ENCODE data around the gene ARHGAP26.

The ARHGAP26 gene

GRCh38 chr5:142743592-142744441 is 26.4 kb upstream of the ARHGAP26 start:
- no peak overlapping the region for H2AFZ ChIP-seq (ENCODE audit: low read depth)
- no peaks in the 10 kb centered on the region for H3K79me2 ChIP-seq (ENCODE audit: insufficient read depth, low read depth)
- no peak overlapping the region for H3K4me2 ChIP-seq
- H3K27me3 ChIP-seq (ENCODE audit: insufficient read depth, low read depth) = no peaks in the 10 kb centered on the region
- TF ChIP-seq, protein P1, sequence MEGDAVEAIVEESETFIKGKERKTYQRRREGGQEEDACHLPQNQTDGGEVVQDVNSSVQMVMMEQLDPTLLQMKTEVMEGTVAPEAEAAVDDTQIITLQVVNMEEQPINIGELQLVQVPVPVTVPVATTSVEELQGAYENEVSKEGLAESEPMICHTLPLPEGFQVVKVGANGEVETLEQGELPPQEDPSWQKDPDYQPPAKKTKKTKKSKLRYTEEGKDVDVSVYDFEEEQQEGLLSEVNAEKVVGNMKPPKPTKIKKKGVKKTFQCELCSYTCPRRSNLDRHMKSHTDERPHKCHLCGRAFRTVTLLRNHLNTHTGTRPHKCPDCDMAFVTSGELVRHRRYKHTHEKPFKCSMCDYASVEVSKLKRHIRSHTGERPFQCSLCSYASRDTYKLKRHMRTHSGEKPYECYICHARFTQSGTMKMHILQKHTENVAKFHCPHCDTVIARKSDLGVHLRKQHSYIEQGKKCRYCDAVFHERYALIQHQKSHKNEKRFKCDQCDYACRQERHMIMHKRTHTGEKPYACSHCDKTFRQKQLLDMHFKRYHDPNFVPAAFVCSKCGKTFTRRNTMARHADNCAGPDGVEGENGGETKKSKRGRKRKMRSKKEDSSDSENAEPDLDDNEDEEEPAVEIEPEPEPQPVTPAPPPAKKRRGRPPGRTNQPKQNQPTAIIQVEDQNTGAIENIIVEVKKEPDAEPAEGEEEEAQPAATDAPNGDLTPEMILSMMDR (conservative IDR thresholded peaks at IDR 0.05; ENCODE audit: low read depth, low read length) = no peak
- H3K4me3 ChIP-seq (IDR thresholded peaks at IDR 0.05; ENCODE audit: insufficient read depth, low read depth, low read length) = no peak overlapping the region
- no peaks in the 10 kb centered on the region for H3K36me3 ChIP-seq (ENCODE audit: insufficient read depth)
- H3K9ac ChIP-seq = no peak overlapping the region
- H4K20me1 ChIP-seq (ENCODE audit: insufficient read depth) = no peaks in the 10 kb centered on the region
- no peaks in the 10 kb centered on the region for H3K4me1 ChIP-seq (ENCODE audit: low read depth, poor library complexity, severe bottlenecking)
- H3K27ac ChIP-seq = no peak overlapping the region

DNA sequence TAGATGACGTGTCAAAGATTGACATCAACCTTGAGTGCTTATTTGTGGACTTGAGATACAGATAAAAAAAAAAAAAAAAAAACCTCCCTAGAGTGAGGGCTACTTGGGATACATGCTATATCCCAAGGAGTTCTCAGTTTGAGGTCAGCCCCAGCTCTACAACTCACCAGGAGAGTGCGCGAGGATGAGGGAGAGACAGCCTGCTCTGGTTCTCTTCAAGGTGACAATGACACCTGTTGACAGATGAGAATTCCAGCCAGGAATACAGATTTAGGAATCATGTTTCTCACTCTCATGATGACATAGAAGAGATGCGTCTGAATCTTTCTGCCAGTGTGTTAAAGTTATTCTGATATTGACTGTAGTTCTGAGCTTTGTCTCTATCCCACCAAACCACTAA is 24.9 kb upstream of the ARHGAP26 start:
- Histone ChIP-seq H2AFZ (ENCODE audit: low read depth) (no peak overlapping the region), H3K4me1 (ENCODE audit: low read depth, poor library complexity, severe bottlenecking) (no peaks in the 10 kb centered on the region), H3K27me3 (ENCODE audit: insufficient read depth, low read depth) (no peaks in the 10 kb centered on the region), H3K4me3 (IDR thresholded peaks at IDR 0.05; ENCODE audit: insufficient read depth, low read depth, low read length) (no peak overlapping the region), H3K9ac (no peak overlapping the region), H3K4me2 (no peak overlapping the region), H3K27ac (no peak overlapping the region), H3K36me3 (ENCODE audit: insufficient read depth) (no peaks in the 10 kb centered on the region), H3K79me2 (ENCODE audit: insufficient read depth, low read depth) (no peaks in the 10 kb centered on the region), H4K20me1 (ENCODE audit: insufficient read depth) (no peaks in the 10 kb centered on the region)
- TF ChIP-seq, protein P1 (conservative IDR thresholded peaks at IDR 0.05; ENCODE audit: low read depth, low read length) = no peak

GRCh38 chr5:142746532-142747433 is 23.4 kb upstream of the ARHGAP26 start:
- Histone ChIP-seq H3K4me2 (no peak overlapping the region), H4K20me1 (ENCODE audit: insufficient read depth) (no peaks in the 10 kb centered on the region), H3K27ac (no peak overlapping the region)

GRCh38 chr5:142748132-142748531 is 22.0 kb upstream of the ARHGAP26 start:
- no peak overlapping the region for H3K9ac ChIP-seq
- no peaks in the 10 kb centered on the region for H3K4me1 ChIP-seq (ENCODE audit: low read depth, poor library complexity, severe bottlenecking)
- TF ChIP-seq, protein P1 (conservative IDR thresholded peaks at IDR 0.05; ENCODE audit: low read depth, low read length) = no peak
- H4K20me1 ChIP-seq (ENCODE audit: insufficient read depth) = no peaks in the 10 kb centered on the region
- no peak overlapping the region for H3K4me2 ChIP-seq
- no peak overlapping the region for H3K4me3 ChIP-seq (IDR thresholded peaks at IDR 0.05; ENCODE audit: insufficient read depth, low read depth, low read length)
- no peak overlapping the region for H2AFZ ChIP-seq (ENCODE audit: low read depth)
- no peaks in the 10 kb centered on the region for H3K27me3 ChIP-seq (ENCODE audit: insufficient read depth, low read depth)
- H3K27ac ChIP-seq = no peak overlapping the region
- no peaks in the 10 kb centered on the region for H3K36me3 ChIP-seq (ENCODE audit: insufficient read depth)
- no peaks in the 10 kb centered on the region for H3K79me2 ChIP-seq (ENCODE audit: insufficient read depth, low read depth)

More at GRCh38 chr5:142746532-142747433, 23.4 kb upstream of the ARHGAP26 start:
- Histone ChIP-seq H3K4me3 (IDR thresholded peaks at IDR 0.05; ENCODE audit: insufficient read depth, low read depth, low read length) (no peak overlapping the region), H3K27me3 (ENCODE audit: insufficient read depth, low read depth) (no peaks in the 10 kb centered on the region), H3K4me1 (ENCODE audit: low read depth, poor library complexity, severe bottlenecking) (no peaks in the 10 kb centered on the region), H3K79me2 (ENCODE audit: insufficient read depth, low read depth) (no peaks in the 10 kb centered on the region), H3K9ac (no peak overlapping the region), H2AFZ (ENCODE audit: low read depth) (no peak overlapping the region), H3K36me3 (ENCODE audit: insufficient read depth) (no peaks in the 10 kb centered on the region)
- TF ChIP-seq, protein P1 (conservative IDR thresholded peaks at IDR 0.05; ENCODE audit: low read depth, low read length) = no peak
